Skeletal muscle satellite cell (primary cell): ENCODE results near the gene FMR1. TPM values are rescaled to one million over a fixed set of nuclear protein-coding genes. Genes with fewer than 3 reads are reported as not detected.

Experiments
- H3K27me3 ChIP-seq: 2 replicates; pipeline ENCODE4 v1.7.0; 2013; ENCODE audit warnings: low read length; ENCODE audit not compliant: control insufficient read depth, insufficient read depth
- H3K36me3 ChIP-seq: 2 replicates; pipeline ENCODE4 v1.7.0; 2013; ENCODE audit warnings: mild to moderate bottlenecking, control low read depth, low read length; ENCODE audit not compliant: insufficient read depth
- H3K4me1 ChIP-seq: 2 replicates; pipeline ENCODE4 v1.7.0; 2013; ENCODE audit warnings: low read length; ENCODE audit not compliant: control insufficient read depth, insufficient read depth
- H3K4me2 ChIP-seq: 2 replicates; pipeline ENCODE4 v1.7.0; 2013; ENCODE audit warnings: mild to moderate bottlenecking, low read length
- H3K4me3 ChIP-seq: 2 replicates; pipeline ENCODE4 v1.7.0; 2013; ENCODE audit warnings: low read length
- H3K9ac ChIP-seq: 2 replicates; pipeline ENCODE4 v1.7.0; 2013; ENCODE audit warnings: mild to moderate bottlenecking, low read depth, low read length, moderate library complexity
- H3K9me3 ChIP-seq: replicated peaks from 2 replicates; pipeline ENCODE4 v1.7.0; 2013; ENCODE audit warnings: mild to moderate bottlenecking, control low read depth, low read length
- small RNA-seq: library from RNA; depleted of rRNA; stranded (forward); fragments of <200 nt; gene quantifications from one replicate; pipeline ENCODE3, GENCODE V24; 2012

The FMR1 gene

GRCh38 chrX:147958291-147958690 is 46.6 kb downstream of the FMR1 start:
- no peaks in the 10 kb centered on the region for H3K36me3 ChIP-seq
- no peak overlapping the region for H3K9ac ChIP-seq
- H3K9me3 ChIP-seq = no peaks in the 10 kb centered on the region
- no peak overlapping the region for H3K4me2 ChIP-seq
- no peaks in the 10 kb centered on the region for H3K27me3 ChIP-seq
- peaks cover 6% of the 10 kb centered on the region for H3K4me1 ChIP-seq
- no peak overlapping the region for H3K4me3 ChIP-seq

GRCh38 chrX:147960722-147961121 is 49.0 kb downstream of the FMR1 start:
- no peaks in the 10 kb centered on the region for H3K27me3 ChIP-seq
- no peaks in the 10 kb centered on the region for H3K36me3 ChIP-seq
- no peak overlapping the region for H3K4me2 ChIP-seq
- no peaks in the 10 kb centered on the region for H3K9me3 ChIP-seq
- peaks cover 6% of the 10 kb centered on the region for H3K4me1 ChIP-seq
- no peak overlapping the region for H3K9ac ChIP-seq
- no peak overlapping the region for H3K4me3 ChIP-seq

- Histone ChIP-seq H3K4me2 (no peak overlapping the region), H3K36me3 (no peaks in the 10 kb centered on the region), H3K27me3 (no peaks in the 10 kb centered on the region), H3K9me3 (no peaks in the 10 kb centered on the region), H3K9ac (no peak overlapping the region), H3K4me1 (peaks cover 6% of the 10 kb centered on the region), H3K4me3 (no peak overlapping the region)
These were observed 50.8 kb downstream of the FMR1 start for GRCh38 chrX:147962476-147962875.

- H3K4me2 ChIP-seq = no peak overlapping the region
- no peaks in the 10 kb centered on the region for H3K27me3 ChIP-seq
- H3K4me1 ChIP-seq = no peaks in the 10 kb centered on the region
- no peak overlapping the region for H3K9ac ChIP-seq
- H3K4me3 ChIP-seq = no peak overlapping the region
- no peaks in the 10 kb centered on the region for H3K36me3 ChIP-seq
- no peaks in the 10 kb centered on the region for H3K9me3 ChIP-seq
These were observed 67.2 kb downstream of the FMR1 start for GRCh38 chrX:147978931-147979330.

GRCh38 chrX:147981038-147981752 is 69.5 kb downstream of the FMR1 start, which contains the start of gene FMR1NB:
TSS of gene FMR1NB (plus strand) at chrX:147981337. CDS start at chrX:147981403, 66 bp downstream.
- no peaks in the 10 kb centered on the region for H3K27me3 ChIP-seq
- no peak within 1 kb of the TSS for H3K4me3 ChIP-seq
- no peaks in the 10 kb centered on the region for H3K36me3 ChIP-seq
- no peak within 1 kb of the TSS for H3K4me2 ChIP-seq
- H3K4me1 ChIP-seq = no peaks in the 10 kb centered on the region
- H3K9me3 ChIP-seq = no peaks in the 10 kb centered on the region
- H3K9ac ChIP-seq = no peak within 1 kb of the TSS

Small RNA genes lying within 50 kb of the gene (small RNA-seq; reads per million reads assigned to genes)
- not detected for gene RF02118
